ENCODE results near the gene TOR1AIP2. TPM values are rescaled to one million over a fixed set of nuclear protein-coding genes. Genes with fewer than 3 reads are reported as not detected.
A peak's percentile ranks its signal among the peaks of the same experiment; 100 is the strongest.

The TOR1AIP2 gene
- total and polyA plus RNA-seq, 2 of the 13 experiments (the other 11 are each of a cell fraction or from before 2014, with no cell fraction given), result 35.2 to 65.8 TPM

DNA sequence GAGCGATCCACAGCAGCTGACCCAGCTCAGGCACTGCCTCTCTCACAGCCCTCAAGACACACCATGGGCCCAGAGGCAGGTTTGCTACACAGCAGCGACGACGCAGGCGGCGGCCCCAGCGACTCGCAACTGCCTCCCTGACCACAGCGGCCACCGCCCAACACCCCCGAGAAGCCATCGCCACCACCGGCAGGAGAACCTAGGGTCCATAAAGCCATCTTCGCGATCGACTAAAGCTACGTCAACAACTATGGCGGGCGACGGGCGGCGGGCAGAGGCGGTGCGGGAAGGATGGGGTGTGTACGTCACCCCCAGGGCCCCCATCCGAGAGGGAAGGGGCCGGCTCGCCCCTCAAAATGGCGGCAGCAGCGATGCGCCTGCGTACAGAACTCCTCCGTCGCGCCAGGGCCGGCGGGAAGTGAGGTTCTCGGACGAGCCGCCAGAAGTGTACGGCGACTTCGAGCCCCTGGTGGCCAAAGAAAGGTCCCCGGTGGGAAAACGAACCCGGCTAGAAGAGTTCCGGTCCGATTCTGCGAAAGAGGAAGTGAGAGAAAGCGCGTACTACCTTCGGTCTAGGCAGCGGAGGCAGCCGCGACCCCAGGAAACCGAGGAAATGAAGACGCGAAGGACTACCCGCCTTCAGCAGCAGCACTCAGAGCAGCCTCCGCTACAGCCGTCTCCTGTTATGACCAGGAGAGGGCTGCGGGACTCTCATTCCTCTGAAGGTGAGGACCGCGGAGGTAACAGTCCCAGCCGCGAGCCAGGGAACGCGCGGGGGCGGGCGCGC lies 4.8 kb upstream of the TOR1AIP2 start, which contains the start of gene TOR1AIP1 (continued):
- TF ChIP-seq WIZ (CRISPR knock-in tag; IDR thresholded peaks at IDR 0.05) (no peak), ZFP36L1 (CRISPR knock-in tag; IDR thresholded peaks at IDR 0.05) (no peak; the same call in 1 of the 2 replicates), ZNF775 (CRISPR knock-in tag; IDR thresholded peaks at IDR 0.05; ENCODE audit: borderline replicate concordance) (0 out of 2 replicates have a peak, but pooled peaks have one; percentile 53), ZNF629 (CRISPR knock-in tag; conservative IDR thresholded peaks at IDR 0.05) (no peak), GABPA (IDR thresholded peaks at IDR 0.05; ENCODE audit: low read depth, low read length) (peak; percentile 92), GABPA (CRISPR knock-in tag; IDR thresholded peaks at IDR 0.05; ENCODE audit: low read depth) (peak; percentile 98), MIER3 (CRISPR knock-in tag; IDR thresholded peaks at IDR 0.05; ENCODE audit: borderline replicate concordance) (peak; percentile 63; the same call in 1 of the 2 replicates), SP2 (CRISPR knock-in tag; IDR thresholded peaks at IDR 0.05) (0 out of 2 replicates have a peak, but pooled peaks have one; percentile 14), ZSCAN9 (CRISPR knock-in tag; IDR thresholded peaks at IDR 0.05; ENCODE audit: borderline replicate concordance) (peak; percentile 59)
- TF ChIP-seq, protein P1, sequence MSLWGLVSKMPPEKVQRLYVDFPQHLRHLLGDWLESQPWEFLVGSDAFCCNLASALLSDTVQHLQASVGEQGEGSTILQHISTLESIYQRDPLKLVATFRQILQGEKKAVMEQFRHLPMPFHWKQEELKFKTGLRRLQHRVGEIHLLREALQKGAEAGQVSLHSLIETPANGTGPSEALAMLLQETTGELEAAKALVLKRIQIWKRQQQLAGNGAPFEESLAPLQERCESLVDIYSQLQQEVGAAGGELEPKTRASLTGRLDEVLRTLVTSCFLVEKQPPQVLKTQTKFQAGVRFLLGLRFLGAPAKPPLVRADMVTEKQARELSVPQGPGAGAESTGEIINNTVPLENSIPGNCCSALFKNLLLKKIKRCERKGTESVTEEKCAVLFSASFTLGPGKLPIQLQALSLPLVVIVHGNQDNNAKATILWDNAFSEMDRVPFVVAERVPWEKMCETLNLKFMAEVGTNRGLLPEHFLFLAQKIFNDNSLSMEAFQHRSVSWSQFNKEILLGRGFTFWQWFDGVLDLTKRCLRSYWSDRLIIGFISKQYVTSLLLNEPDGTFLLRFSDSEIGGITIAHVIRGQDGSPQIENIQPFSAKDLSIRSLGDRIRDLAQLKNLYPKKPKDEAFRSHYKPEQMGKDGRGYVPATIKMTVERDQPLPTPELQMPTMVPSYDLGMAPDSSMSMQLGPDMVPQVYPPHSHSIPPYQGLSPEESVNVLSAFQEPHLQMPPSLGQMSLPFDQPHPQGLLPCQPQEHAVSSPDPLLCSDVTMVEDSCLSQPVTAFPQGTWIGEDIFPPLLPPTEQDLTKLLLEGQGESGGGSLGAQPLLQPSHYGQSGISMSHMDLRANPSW (CRISPR knock-in tag; IDR thresholded peaks at IDR 0.05; ENCODE audit: borderline replicate concordance), result peak; percentile 91; the same call in 1 of the 2 replicates
- TF ChIP-seq, protein P2, sequence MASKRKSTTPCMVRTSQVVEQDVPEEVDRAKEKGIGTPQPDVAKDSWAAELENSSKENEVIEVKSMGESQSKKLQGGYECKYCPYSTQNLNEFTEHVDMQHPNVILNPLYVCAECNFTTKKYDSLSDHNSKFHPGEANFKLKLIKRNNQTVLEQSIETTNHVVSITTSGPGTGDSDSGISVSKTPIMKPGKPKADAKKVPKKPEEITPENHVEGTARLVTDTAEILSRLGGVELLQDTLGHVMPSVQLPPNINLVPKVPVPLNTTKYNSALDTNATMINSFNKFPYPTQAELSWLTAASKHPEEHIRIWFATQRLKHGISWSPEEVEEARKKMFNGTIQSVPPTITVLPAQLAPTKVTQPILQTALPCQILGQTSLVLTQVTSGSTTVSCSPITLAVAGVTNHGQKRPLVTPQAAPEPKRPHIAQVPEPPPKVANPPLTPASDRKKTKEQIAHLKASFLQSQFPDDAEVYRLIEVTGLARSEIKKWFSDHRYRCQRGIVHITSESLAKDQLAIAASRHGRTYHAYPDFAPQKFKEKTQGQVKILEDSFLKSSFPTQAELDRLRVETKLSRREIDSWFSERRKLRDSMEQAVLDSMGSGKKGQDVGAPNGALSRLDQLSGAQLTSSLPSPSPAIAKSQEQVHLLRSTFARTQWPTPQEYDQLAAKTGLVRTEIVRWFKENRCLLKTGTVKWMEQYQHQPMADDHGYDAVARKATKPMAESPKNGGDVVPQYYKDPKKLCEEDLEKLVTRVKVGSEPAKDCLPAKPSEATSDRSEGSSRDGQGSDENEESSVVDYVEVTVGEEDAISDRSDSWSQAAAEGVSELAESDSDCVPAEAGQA (IDR thresholded peaks at IDR 0.05; ENCODE audit: low read depth), result peak; percentile 98
- TF ChIP-seq, protein P2 (CRISPR knock-in tag; IDR thresholded peaks at IDR 0.05; ENCODE audit: borderline replicate concordance), result no peak; the same call in 1 of the 2 replicates
- TF ChIP-seq, protein P3, sequence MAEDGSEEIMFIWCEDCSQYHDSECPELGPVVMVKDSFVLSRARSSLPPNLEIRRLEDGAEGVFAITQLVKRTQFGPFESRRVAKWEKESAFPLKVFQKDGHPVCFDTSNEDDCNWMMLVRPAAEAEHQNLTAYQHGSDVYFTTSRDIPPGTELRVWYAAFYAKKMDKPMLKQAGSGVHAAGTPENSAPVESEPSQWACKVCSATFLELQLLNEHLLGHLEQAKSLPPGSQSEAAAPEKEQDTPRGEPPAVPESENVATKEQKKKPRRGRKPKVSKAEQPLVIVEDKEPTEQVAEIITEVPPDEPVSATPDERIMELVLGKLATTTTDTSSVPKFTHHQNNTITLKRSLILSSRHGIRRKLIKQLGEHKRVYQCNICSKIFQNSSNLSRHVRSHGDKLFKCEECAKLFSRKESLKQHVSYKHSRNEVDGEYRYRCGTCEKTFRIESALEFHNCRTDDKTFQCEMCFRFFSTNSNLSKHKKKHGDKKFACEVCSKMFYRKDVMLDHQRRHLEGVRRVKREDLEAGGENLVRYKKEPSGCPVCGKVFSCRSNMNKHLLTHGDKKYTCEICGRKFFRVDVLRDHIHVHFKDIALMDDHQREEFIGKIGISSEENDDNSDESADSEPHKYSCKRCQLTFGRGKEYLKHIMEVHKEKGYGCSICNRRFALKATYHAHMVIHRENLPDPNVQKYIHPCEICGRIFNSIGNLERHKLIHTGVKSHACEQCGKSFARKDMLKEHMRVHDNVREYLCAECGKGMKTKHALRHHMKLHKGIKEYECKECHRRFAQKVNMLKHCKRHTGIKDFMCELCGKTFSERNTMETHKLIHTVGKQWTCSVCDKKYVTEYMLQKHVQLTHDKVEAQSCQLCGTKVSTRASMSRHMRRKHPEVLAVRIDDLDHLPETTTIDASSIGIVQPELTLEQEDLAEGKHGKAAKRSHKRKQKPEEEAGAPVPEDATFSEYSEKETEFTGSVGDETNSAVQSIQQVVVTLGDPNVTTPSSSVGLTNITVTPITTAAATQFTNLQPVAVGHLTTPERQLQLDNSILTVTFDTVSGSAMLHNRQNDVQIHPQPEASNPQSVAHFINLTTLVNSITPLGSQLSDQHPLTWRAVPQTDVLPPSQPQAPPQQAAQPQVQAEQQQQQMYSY (CRISPR knock-in tag; IDR thresholded peaks at IDR 0.05), result peak; percentile 58

All from HepG2 (cell line).